Neural progenitor cell (in vitro differentiated cells): ENCODE results near the gene SESTD1.

Source experiments
- EZH2 ChIP-seq: fragments of 200-600 bp; sonication (generic); IDR thresholded peaks from 2 replicates; pipeline ENCODE4 v1.6.1; 2017; ENCODE audit warnings: antibody characterized with exemption, mild to moderate bottlenecking, moderate library complexity
- EZH2phosphoT487 ChIP-seq: fragments of 200-600 bp; sonication (generic); IDR thresholded peaks from 2 replicates; pipeline ENCODE4 v1.6.1; 2017; ENCODE audit warnings: antibody characterized with exemption
- TF ChIP-seq, protein P1 (sequence below): fragments of 200-600 bp; sonication (generic); IDR thresholded peaks from 2 replicates; pipeline ENCODE4 v1.5.1; 2017; ENCODE audit warnings: antibody characterized with exemption, mild to moderate bottlenecking

DNA sequence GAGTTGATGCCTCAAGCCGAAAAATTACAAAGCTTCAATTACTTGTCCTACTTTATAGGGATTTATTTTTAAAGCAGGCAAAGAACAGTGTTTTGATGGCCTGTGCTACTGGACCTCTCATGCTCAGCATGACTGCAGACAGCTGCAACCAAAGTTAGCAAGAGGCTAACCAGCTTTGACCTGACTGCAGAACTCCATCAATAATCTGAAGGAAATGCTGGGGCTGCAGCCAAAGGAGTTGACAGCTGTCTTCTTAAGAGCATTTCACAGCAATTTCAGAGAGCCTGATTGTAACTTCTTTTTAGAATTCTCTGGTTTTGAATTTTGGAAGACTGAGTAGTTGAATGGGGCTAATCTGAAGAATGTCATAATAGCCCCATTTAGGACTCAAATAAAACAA lies 46.5 kb upstream of the SESTD1 start:
- TF ChIP-seq EZH2phosphoT487 (no peak), EZH2 (no peak)
- TF ChIP-seq, protein P1, sequence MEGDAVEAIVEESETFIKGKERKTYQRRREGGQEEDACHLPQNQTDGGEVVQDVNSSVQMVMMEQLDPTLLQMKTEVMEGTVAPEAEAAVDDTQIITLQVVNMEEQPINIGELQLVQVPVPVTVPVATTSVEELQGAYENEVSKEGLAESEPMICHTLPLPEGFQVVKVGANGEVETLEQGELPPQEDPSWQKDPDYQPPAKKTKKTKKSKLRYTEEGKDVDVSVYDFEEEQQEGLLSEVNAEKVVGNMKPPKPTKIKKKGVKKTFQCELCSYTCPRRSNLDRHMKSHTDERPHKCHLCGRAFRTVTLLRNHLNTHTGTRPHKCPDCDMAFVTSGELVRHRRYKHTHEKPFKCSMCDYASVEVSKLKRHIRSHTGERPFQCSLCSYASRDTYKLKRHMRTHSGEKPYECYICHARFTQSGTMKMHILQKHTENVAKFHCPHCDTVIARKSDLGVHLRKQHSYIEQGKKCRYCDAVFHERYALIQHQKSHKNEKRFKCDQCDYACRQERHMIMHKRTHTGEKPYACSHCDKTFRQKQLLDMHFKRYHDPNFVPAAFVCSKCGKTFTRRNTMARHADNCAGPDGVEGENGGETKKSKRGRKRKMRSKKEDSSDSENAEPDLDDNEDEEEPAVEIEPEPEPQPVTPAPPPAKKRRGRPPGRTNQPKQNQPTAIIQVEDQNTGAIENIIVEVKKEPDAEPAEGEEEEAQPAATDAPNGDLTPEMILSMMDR, result no peak
